Uterus (tissue), 4 donors: ENCODE results near the gene HCFC2. TPM values are rescaled to one million over a fixed set of nuclear protein-coding genes. Genes with fewer than 3 reads are reported as not detected.

Source experiments
- DNase-seq, 2 donors: peaks; one replicate each; pipeline ENCODE4 v3.0.0-alpha.2; 2019 to 2020
- H3K27ac ChIP-seq, 2 donors: fragments of 200-600 bp; sonication (generic); 1 replicate in 1 of 2; 2 replicates in 1 of 2; pipeline ENCODE4 v1.5.1; 2016 to 2018
- H3K27me3 ChIP-seq, 2 donors: fragments of 200-600 bp; sonication (generic); one replicate each; pipeline ENCODE4 v1.5.1; 2018 to 2019; ENCODE audit warnings: control low read depth in 1 of 2
- H3K36me3 ChIP-seq, 2 donors: fragments of 200-600 bp; sonication (generic); one replicate each; pipeline ENCODE4 v1.5.1; 2019; ENCODE audit warnings: control low read depth in 1 of 2
- H3K4me1 ChIP-seq, 2 donors: fragments of 200-600 bp; sonication (generic); one replicate each; pipeline ENCODE4 v1.5.1; 2018 to 2019; ENCODE audit warnings: control low read depth in 1 of 2
- H3K4me3 ChIP-seq, 2 donors: fragments of 200-600 bp; sonication (generic); 1 replicate in 1 of 2; 2 replicates in 1 of 2; pipeline ENCODE4 v1.5.1; 2018 to 2019; ENCODE audit warnings: mild to moderate bottlenecking in 1 of 2
- H3K9me3 ChIP-seq, 2 donors: fragments of 200-600 bp; sonication (generic); one replicate each; pipeline ENCODE4 v1.5.1; 2019; ENCODE audit warnings: control low read depth in 1 of 2
- POLR2A ChIP-seq, 2 donors: fragments of 450-650 bp; IDR thresholded peaks; one replicate each; pipeline ENCODE4 v1.6.1; 2016; ENCODE audit warnings: antibody characterized with exemption in 2 of 2, mild to moderate bottlenecking in 1 of 2, moderate library complexity in 1 of 2
- intact Hi-C: fragments of 100-400 bp; cut with DNase I; formaldehyde crosslinking; loops from one replicate; pipeline ENCODE4 v1.15.1; 2023; ENCODE audit warnings: low total_unique reads
- total RNA-seq, 4 donors: library from RNA; depleted of rRNA in 3 of 4; stranded (reverse); fragments of >200 nt in 3 of 4; gene quantifications; one replicate each; pipeline versions ENCODE4 v1.1.0 to v1.2.4, GENCODE V29; 2014 to 2023
- TF ChIP-seq, protein P1 (sequence below), 4 experiments: fragments of 200-600 bp in 2 of 4; fragments of 450-650 bp in 2 of 4; sonication (generic) in 2 of 4; IDR thresholded peaks; one replicate each; pipeline ENCODE4 v1.5.1; 2016 to 2019; ENCODE audit warnings: antibody characterized with exemption in 4 of 4, mild to moderate bottlenecking in 2 of 4, moderate library complexity in 1 of 4
- donor health status: DM: yes; HTN: yes; CAD: no.

The HCFC2 gene
- total RNA-seq, 4 donors from 2014 or later: 10.0 to 61.0 (median 29.1) TPM

DNA sequence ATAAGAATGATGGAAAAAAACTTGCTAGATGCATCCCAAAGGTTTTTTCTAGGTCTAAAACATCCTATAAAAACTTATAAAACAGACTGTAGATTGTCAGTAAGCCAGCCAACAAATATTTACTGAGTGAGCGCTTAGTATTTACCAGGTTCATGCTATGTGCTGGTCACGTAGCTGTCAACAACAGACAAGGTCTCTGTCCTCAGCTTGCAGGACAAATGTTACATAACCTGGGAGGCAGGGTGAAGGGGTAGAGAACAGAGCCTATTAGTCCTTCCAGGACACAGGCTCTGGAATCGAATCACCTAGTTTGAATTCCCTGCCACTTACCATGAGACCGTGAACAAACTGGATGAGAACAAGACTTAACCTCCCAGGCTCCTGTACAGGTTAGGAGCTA is 67.3 kb downstream of the HCFC2 start:
- no peak for DNase-seq
- Histone ChIP-seq H3K9me3 (no peaks in the 10 kb centered on the region), H3K4me1 (peaks cover 0 to 7% of the 10 kb centered on the region in 2 donors), H3K36me3 (no peaks in the 10 kb centered on the region), H3K27ac (no peak overlapping the region), H3K27me3 (no peaks in the 10 kb centered on the region), H3K4me3 (no peak overlapping the region)
- TF ChIP-seq POLR2A (IDR thresholded peaks at IDR 0.05): no peak
- TF ChIP-seq, protein P1, sequence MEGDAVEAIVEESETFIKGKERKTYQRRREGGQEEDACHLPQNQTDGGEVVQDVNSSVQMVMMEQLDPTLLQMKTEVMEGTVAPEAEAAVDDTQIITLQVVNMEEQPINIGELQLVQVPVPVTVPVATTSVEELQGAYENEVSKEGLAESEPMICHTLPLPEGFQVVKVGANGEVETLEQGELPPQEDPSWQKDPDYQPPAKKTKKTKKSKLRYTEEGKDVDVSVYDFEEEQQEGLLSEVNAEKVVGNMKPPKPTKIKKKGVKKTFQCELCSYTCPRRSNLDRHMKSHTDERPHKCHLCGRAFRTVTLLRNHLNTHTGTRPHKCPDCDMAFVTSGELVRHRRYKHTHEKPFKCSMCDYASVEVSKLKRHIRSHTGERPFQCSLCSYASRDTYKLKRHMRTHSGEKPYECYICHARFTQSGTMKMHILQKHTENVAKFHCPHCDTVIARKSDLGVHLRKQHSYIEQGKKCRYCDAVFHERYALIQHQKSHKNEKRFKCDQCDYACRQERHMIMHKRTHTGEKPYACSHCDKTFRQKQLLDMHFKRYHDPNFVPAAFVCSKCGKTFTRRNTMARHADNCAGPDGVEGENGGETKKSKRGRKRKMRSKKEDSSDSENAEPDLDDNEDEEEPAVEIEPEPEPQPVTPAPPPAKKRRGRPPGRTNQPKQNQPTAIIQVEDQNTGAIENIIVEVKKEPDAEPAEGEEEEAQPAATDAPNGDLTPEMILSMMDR (IDR thresholded peaks at IDR 0.05): no peak
- intact Hi-C loops: no loop called here

DNA sequence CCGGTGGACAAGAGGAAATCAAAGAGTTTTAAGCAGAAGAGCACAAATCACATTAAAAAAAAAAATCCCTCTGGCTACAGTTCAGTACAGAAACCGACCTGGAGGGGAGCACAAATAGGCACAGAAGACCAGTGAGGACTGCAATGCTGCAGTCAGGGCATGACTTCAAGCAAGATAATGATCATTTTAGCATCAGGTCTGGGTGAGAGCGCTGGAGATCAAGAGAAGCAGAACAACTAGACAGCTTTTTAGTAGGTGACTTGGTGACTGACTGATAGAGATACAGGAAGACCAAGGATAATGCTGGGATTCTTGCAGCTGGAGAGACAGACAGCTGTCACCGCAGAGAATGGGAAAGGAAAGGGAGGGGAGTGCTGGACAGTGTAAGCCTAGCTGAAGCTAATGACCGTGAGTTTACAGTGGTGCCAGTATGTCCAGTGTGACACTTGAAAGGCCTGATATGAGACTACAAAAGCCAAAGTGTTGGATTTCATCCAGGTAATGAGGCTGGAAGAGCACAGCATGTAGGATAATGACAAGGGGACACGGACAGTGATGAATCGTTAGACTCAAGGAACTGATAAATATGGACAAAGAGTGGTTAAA is 68.1 kb downstream of the HCFC2 start:
- peaks cover 0 to 7% of the 10 kb centered on the region in 2 donors for H3K4me1 ChIP-seq
- no peak overlapping the region for H3K27ac ChIP-seq

GRCh38 chr12:104133321-104133720 is 69.0 kb downstream of the HCFC2 start:
- Histone ChIP-seq H3K36me3 (no peaks in the 10 kb centered on the region), H3K4me3 (no peak overlapping the region), H3K27ac (no peak overlapping the region), H3K27me3 (no peaks in the 10 kb centered on the region), H3K9me3 (no peaks in the 10 kb centered on the region), H3K4me1 (peaks cover 0 to 7% of the 10 kb centered on the region in 2 donors)
- no peak for DNase-seq
- intact Hi-C loops: no loop called here
- TF ChIP-seq, protein P1 (IDR thresholded peaks at IDR 0.05): no peak
- no peak for TF ChIP-seq POLR2A (IDR thresholded peaks at IDR 0.05)

More for the DNA sequence above, 68.1 kb downstream of the HCFC2 start:
- TF ChIP-seq POLR2A (IDR thresholded peaks at IDR 0.05): no peak
- TF ChIP-seq, protein P1 (IDR thresholded peaks at IDR 0.05): no peak
- Histone ChIP-seq H3K4me3 (no peak overlapping the region), H3K27me3 (no peaks in the 10 kb centered on the region), H3K36me3 (no peaks in the 10 kb centered on the region), H3K9me3 (no peaks in the 10 kb centered on the region)
- intact Hi-C loops: no loop called here
- DNase-seq: no peak

DNA sequence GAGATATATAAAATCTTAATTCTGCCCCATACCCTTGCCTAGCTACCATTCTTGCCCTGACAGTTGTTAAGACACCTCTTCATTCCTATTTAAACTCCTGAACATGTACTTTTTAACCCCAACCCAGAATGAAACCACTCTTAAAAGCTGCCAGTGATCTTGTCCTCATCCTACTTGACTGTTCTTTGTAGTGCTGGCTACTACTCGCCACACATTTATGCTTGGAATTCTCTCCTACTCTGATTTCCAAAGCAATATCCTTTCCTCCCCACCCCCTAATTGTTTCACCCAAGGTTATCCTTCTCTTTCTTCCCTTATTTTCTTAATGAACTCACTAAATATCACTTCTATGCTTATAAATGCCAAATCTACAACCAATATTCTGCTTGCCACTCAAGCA is 69.5 kb downstream of the HCFC2 start:
- DNase-seq: no peak
- peaks cover 0 to 7% of the 10 kb centered on the region in 2 donors for H3K4me1 ChIP-seq
- H3K27me3 ChIP-seq: no peaks in the 10 kb centered on the region
- H3K9me3 ChIP-seq: no peaks in the 10 kb centered on the region
- H3K4me3 ChIP-seq: no peak overlapping the region
- no peak overlapping the region for H3K27ac ChIP-seq
- TF ChIP-seq, protein P1 (IDR thresholded peaks at IDR 0.05): no peak
- TF ChIP-seq POLR2A (IDR thresholded peaks at IDR 0.05): no peak
- intact Hi-C loops: no loop called here
- H3K36me3 ChIP-seq: no peaks in the 10 kb centered on the region

DNA sequence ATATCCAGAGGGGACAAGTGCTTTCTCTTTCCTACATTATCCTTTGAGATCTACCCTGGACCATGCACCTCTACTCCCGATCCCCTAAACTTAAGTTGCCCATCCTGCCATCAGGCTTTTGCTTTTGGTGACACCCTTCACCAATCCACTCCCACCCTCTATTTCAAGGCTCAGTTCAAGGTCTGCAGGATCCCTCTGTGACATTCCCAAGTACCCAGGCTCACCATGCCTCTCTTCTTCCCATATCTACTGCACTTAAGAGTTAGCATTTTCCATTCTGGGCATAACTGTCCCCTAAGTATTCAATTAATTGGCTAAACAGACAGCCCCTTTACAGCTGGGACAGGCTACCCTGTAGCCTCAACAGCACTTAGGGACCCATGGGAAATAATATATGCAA is 70.6 kb downstream of the HCFC2 start:
- H3K4me1 ChIP-seq: peaks cover 0 to 7% of the 10 kb centered on the region in 2 donors
- no peak overlapping the region for H3K27ac ChIP-seq
- H3K4me3 ChIP-seq: no peak overlapping the region
- no peaks in the 10 kb centered on the region for H3K27me3 ChIP-seq
- H3K9me3 ChIP-seq: no peaks in the 10 kb centered on the region
- H3K36me3 ChIP-seq: no peaks in the 10 kb centered on the region
- DNase-seq: no peak
- no peak for TF ChIP-seq POLR2A (IDR thresholded peaks at IDR 0.05)
- TF ChIP-seq, protein P1 (IDR thresholded peaks at IDR 0.05): no peak
- intact Hi-C loops: no loop called here
